Inferior parietal cortex (tissue), 1 donor: ENCODE data around the gene FAM120B.
A peak's percentile ranks its signal among the peaks of the same experiment; 100 is the strongest.
"Not testable (repeated sequence)": the region's sequence is repeated elsewhere in the genome, so short reads cannot be mapped to it uniquely, and the experiment has no call there.

Source experiments
- DNase-seq: peaks from one replicate; pipeline ENCODE4 v3.0.0-alpha.2; 2016; ENCODE audit errors: extremely low spot score

Gene FAM120B, protein sequence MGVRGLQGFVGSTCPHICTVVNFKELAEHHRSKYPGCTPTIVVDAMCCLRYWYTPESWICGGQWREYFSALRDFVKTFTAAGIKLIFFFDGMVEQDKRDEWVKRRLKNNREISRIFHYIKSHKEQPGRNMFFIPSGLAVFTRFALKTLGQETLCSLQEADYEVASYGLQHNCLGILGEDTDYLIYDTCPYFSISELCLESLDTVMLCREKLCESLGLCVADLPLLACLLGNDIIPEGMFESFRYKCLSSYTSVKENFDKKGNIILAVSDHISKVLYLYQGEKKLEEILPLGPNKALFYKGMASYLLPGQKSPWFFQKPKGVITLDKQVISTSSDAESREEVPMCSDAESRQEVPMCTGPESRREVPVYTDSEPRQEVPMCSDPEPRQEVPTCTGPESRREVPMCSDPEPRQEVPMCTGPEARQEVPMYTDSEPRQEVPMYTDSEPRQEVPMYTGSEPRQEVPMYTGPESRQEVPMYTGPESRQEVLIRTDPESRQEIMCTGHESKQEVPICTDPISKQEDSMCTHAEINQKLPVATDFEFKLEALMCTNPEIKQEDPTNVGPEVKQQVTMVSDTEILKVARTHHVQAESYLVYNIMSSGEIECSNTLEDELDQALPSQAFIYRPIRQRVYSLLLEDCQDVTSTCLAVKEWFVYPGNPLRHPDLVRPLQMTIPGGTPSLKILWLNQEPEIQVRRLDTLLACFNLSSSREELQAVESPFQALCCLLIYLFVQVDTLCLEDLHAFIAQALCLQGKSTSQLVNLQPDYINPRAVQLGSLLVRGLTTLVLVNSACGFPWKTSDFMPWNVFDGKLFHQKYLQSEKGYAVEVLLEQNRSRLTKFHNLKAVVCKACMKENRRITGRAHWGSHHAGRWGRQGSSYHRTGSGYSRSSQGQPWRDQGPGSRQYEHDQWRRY

DNA sequence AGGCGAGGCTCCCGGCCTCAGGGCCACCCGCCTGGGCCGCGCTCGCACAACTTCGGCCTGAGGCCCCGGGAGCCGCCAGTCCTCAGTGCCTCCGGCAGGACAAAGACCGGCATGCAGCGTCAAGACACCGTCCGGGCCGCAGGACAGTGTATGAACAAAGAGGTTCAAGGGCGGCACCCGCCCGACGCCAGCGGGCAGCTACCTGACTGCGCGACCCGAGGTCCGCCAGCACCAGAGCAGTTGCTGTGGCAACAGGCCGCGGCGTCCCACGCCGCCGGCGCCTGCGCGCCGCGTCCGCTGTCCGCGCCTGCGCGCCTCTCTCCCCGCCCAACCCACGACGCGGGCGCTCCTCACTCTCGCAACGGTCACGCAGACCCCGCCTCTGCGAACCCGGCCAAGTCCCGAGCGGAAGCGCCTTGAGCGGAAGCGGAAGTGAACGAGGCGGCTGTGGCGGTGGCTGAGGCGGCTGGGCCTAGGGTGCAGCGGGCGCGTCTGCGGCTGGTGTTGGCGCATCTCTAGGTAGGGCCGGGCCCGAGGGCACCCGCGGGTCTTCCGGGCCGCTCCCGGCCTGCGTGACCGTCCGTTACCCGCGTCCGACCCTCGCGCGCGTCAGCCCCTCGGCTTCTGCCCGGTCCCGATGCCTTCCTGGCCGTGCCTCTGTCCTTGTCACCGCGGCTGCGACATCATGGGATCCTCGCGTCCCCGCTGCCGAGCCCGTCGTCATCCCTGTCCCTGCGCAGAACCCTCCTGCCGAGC is at the start of gene FAM120B:
Gene FAM120B (plus strand): TSS at position 435 of the 756 bp plus-strand sequence. CDS start 10,633 bp downstream, outside the sequence.
- DNase-seq = peak; percentile 97

DNA sequence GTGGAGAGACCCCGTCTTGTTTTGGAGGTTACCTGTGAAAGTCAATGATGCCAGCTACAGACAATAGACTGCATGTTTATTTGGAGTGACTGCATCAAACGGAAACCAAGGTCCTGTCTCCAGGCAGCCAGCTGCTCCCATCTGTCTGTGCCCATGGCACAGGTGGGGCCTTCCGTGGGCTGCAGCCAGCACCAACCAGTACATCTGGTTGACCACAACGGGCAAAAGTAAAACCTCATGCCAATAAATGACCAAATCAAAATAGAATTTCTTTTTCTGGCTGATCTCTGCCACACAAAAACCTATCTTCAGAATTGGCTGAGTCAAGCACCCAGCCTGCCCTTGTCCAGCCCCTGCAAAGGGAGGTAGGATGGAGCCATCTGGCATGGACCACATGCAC is 49.2 kb upstream of the FAM120B start:
- DNase-seq = no peak

DNA sequence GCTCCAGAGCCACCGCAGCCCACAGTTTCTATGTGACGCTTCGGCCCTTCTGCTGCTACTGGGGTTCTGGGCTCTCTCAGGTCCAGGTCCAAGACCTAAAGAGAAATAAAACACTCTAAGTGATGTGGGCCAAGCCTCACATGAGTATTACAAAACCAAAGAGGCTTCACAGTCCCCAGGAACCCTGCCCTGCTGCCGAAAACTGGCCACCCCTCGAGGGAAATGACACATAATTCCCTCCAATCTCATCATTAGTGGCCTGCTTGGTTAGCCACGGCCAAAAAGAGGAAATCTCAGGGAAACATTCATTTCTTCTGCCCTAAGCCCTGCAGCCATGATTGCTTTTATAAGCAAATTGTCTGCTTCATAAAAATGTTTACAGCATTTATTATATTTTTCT is 48.2 kb upstream of the FAM120B start:
- DNase-seq = no peak

DNA sequence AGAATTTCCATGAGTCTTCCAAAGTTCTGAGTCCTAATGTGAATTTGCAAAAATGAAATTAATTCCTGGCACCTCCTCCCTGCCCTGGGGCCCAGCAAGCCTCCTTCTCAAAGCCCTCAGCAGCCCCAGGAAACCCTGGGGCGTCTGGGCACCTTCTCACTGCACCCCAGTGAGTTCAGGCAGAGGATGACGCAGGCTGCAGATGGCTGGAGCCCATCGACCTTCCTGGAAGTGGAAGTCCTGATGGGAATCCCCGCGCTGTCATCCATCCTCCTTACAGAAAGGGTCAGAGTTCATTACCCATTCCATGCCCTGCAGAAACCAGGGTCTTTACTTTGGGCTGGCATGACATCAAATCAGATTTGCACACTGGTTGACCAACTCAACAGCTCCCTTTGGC is 47.3 kb upstream of the FAM120B start:
- DNase-seq = no peak

DNA sequence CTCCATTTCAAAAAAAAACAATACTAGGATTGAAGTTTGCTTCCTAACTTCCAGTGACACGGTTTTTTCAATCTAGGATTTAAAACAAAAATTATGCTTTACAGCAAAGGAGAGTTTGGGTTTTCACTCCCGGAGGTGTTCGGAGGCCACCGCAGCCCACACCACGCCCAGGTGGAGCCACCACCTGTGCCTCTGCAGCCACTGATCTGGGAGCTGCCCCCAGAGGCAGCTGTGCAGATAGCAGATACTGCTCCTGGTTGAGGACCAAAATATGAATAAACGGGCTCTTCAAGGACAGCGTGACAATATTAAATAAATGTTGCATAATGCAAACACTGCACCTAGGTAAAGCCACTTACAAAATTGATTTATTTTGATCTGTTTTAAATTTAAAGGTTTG is 45.9 kb upstream of the FAM120B start:
- DNase-seq = no peak

DNA sequence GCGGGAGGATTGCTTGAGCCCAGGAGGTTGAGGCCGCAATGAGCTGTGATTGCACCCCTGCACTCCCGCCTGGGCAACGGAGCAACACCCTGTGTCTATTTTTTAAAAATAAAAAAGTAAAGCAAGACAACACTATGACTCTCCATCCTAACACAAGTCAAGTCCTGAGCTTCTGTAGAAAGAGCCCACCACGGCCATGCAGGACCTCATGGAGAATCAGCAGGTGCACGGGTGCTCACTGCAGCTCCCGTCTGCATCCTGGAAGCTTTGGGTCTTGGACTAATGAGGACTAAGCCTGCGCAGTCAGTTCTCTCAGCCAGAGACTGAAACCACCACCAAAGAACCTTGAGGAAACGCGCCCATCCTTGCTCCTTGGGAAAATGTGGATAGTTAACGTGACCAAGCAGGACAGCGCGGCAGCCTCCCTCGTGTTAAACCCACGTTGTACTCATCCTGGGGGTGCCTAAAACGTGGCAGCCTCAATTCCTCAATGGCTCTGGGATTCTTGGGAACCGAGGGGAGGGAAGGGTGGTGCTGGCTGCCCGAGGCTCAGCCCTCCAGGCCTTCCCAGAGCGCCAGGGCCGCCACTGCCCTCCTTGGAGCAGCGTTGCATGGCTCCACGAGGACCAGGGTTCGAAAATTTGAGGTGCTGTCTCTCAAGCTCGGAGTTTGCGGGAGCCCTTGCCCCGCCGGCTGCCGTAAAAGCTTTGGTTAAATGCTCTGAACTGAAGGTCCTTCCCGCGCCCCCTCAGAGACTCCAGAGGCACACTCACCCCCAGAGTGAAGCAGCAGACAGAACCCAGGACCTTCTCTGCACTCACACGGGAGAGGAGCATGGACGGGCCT is 44.7 kb upstream of the FAM120B start:
- no peak for DNase-seq

DNA sequence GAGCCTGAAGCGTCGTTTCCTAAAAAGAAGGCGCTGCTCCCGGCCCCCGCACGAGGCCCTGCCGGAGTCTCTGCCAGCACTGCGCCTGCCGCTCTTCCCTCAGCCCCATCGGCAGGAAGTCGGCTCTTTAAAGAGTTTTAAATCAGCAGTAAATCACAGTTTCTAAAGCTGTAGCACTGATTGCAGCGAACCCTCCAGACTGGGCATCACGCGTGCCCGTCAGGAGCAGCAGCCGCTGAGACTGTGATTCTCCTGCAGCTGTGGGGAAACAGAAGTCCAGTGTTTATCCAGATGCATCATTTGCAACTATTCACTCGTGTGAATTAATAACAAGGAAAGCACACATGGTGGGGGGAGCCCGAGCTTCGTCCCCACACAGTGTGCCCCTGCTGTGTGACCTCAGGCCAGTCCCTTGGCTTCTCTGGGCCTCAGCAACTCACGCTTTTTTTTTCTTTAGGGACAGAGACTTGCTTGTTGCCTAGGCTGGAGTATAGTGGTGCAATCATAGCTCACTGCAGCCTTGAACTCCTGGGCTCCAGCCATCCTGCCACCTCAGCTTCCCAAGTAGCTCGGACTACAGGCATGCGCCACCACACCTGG is 44.0 kb upstream of the FAM120B start:
- peak; percentile 56 for DNase-seq

DNA sequence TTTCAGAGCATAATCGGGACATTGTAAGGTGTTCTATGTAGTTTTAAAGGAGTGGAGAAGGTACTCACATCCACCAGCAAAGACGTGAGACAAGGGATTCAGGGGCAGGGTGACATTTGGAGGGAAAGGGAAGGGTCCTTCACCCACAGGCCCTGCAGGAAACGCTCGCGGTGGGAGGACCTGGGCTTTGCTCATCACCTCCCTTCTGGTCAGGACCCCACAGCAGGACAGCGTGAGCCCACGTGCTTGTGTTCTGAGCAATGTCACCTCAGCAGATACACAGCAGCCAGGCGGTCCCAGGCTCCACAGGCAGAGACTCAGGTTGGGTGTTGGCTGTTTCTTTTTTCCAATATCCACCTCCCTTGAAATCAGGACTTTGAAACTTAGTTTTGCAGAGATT is 43.1 kb upstream of the FAM120B start:
- no peak for DNase-seq

DNA sequence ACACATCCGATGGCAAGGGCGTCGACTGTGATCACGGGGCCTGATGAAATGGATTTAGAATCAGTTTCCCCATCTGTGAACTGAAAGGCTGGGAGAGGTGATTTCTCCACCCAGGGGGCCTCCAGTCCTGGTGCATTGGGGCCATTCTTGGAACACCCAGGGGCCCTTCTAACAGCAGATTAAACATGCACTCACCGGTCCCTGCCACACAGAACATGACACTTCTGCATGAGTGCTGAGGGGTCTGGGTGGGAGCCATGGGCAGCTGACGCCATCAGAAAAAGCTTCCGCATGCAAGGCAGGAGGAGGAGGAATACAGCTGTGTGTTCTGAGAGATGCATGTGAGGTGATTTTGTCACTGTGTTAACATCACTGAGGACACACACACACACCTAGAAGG is 42.5 kb upstream of the FAM120B start:
- DNase-seq = no peak

DNA sequence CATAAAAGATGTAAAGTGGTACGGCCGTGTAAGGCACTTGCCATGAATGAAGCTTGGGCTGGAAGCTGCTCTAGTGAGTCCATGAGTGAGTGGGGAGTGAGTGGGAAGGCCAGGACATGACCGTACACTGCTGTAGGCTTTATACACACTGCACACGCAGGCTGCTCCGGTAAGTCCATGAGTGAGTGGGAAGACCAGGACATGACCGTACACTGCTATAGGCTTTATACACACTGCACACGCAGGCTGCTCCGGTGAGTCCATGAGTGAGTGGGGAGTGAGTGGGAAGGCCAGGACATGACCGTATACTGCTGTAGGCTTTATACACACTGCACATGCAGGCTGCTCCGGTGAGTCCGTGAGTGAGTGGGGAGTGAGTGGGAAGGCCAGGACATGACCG is 41.9 kb upstream of the FAM120B start:
- not testable (repeated sequence) for DNase-seq

DNA sequence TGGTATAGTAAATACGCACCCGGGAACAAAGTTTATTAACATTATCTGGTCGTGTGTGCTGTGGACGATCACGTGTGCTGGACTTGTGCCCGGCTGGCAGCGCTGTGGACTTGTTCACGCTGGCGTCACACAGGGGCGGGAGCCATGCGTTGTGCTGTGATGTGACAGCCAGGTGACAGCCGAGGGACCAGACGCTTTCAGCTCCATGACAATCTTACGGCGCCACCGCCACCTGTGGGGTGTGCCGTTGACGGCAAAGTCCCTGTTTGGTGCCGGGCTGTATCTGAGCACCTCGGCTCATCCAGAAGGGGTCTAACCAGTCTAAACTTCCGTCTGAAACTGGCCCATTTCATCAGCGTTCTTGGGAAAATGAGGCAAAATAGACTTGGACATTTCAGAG is 40.9 kb upstream of the FAM120B start:
- peak; percentile 61 for DNase-seq

DNA sequence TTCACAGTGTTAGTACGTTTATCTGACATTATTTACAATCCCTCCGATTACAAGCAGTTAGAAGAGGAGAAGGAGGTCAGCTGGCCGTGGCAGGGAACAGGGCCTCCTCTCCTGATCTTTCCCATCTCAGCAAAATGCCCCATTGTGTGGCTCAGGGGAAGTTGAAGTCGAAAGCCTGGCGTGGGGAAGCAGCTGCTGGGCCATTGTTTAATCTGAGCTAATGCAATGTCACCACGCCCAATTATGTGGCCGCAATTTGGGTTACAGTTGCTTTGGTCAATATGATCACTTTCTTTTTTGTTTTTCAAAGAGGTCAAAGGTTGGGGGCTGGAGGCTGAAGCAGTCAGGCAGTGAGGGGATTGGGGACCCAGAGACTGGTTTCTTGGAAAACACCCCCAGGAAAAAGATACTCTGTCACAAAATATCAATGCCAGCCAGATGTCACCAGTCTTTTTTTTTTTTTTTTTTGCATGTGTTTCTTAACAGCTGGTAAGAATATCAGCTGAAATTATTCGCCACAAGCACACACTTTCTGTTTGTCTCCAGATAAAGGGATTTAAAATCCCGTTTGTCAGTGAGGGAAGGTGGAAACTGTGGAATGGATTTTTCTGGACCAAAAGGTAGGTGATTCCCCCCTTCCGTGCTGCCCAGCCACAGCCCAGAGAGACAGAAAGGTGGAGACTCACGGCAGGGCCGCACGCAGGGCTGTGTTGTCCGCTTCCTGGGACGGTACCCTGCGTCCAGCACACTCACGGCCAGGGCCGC is 40.3 kb upstream of the FAM120B start:
- peak; percentile 53 for DNase-seq

DNA sequence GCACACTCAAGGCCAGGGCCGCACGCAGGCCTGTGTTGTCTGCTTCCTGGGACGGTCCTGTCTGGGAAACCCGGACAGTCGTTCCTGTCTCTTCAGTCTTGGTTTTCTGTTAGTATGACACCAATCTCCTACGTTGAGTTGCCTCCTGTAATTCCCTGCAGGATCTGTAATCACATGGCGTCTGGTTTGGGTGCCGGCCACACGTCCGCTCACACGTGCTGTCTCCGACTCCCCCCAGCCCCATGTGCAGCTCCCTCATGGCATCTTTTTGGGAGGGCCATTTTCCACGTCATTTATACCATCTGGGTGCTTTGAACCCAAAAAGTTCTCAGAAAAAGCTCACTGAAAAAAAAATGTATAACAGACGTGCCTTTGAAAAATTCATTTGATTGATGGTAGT is 38.9 kb upstream of the FAM120B start:
- DNase-seq = no peak

DNA sequence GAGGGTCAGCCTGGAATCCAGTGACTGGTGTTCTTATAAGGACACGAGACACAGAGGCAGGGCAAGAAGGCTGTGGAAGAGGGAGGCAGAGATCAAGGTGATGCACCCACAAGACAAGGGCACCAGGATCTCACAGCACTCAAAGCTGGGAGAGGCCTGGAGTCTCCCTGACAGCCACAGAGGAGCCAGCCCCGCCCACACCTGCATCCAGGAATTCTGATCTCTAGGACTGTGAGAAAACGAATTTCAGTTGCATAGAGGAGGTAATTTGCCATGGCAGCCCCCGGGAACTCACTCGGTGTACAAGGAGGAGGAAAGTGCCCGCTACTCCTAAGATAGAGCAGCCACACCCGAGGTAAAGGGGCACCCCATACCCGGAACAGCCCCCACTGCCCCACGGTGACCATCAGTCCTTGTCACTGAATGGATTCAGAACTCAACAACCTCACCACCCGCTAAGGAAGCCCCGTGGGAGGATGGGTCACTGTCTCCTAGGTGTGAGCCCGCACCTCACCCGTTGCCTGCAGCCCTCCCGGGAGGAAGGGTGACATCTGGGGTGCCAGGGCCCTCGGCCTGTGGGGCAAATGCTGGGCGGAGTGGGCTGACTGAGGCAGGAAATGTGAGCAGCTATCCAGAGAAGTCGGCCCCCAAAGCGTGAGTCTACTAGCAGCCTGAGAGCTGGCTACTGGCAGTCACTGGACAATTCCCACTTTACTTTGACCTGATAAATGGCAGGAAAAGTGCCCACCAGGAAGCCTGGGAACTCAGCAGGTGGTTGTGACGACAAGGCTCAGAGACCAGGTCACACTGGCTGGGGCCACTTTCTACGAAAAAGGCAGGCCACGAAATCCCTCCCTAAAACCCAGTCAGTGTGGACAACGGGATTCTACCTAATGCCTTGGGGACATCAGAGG is 38.1 kb upstream of the FAM120B start:
- no peak for DNase-seq

DNA sequence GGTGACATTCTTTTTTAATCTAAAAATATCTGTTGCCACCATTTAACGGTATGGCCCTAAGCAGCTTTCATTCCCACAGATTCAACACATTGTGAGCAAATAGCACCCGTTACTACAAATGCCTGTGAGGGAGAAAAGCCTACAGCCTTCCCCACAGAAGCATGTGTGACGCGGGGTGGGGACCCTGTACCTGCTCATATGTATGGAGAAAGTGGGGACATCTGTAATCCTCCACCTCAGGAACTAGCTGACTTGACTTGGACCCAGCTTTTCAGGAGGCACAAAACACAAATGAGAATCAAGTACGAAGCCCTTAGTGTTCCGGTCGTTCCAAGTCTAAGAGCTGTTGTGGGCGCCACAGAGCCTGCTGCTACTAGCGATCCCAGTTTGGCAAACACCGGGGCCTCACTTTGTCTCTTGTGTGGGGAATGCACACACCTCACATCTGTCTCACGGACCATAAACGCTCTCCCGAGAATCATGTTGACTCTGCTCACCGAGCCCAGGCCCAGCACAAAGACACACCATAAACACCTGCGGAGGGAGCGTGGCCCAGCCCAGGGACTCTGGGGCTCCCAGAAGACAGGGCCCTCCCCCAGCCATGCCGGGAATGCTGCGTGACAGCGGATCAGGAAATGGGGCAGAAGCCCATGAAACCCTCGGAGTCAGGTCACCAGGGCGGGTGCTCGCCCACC is 37.3 kb upstream of the FAM120B start:
- DNase-seq = no peak

DNA sequence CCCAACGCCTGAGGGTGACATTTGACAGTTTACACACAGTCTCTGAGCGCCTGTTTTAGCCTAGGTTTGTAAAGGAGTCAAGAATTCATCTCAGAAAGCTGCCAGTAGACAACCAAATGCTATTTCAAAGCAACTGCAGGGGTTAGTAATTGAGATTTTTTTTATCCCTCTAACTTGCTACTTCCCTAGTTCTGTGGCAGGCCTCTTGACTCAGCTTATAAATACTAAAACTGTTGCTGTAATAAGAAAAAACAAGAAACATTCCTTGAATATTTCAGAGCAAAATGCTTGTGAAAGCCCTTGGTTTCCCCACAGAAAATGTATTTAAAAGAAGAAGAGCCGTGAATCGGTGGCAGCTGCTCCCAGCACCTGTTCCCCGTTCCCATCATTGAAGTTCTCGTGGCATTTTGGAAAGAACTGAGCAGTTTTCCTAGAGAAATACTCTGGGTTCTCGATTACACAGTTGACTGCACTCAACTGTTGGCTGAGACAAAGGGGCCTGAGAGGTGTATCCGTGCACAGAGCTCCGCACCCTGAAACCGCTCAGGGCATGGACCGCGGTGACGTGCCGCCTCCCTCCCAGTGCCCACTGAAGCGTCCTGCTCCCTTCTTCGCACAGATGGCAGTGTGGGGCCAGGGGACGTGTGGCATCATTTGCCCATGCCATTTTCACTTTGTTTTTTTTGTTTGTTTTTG is 36.6 kb upstream of the FAM120B start:
- no peak for DNase-seq

DNA sequence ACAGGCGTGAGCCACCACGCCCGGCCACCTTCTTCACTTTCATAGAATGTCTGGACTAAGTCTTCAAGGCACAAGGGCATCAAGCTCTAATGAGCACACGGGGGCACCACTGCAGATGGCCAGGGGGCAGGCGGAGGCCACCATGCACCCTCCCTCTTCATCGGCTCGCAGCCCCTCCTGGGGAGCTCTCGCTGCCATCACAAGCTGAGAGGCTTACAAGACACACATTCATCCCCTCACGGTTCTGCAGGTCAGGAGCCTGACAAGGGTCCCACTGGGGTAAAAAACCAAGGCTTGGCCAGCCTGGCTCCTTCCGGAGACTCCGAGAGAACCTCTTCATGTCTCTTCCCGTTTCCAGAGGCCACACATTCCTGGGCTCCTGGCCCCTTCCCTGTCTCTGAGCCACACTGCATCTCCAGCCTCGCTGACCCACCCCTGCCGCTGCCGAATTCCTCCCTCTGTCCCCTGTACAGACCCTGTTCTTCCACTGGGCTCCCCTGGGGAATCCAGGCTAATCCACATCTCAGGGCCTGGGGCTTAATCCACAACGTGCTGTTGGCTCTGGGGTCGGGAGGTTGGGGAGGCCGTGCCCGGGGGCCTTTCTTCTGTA is 35.5 kb upstream of the FAM120B start:
- no peak for DNase-seq
